AG04450 (cell line): ENCODE measurements around the gene OPCML. TPM values are rescaled to one million over a fixed set of nuclear protein-coding genes. Genes with fewer than 3 reads are reported as not detected.

Source experiments
- CTCF ChIA-PET: fragments of 300-600, 350-600 bp; formaldehyde crosslinking; extraction: SDS; loops from one replicate; lab custom pipeline; 2022; ENCODE audit warnings: antibody characterized with exemption, inconsistent platforms; lab: Charles Lee
- POLR2A ChIA-PET: fragments of 350-600 bp; formaldehyde crosslinking; extraction: SDS; loops from one replicate; lab custom pipeline; 2021; ENCODE audit warnings: antibody characterized with exemption, inconsistent platforms; lab: Yijun Ruan, JAX
- DNase-seq: peaks from one replicate; pipeline ENCODE4 v3.0.0-alpha.2; 2011; ENCODE audit warnings: low read depth, low spot score
- H3K27ac ChIP-seq: one replicate; pipeline ENCODE4 v1.5.1; 2012; ENCODE audit warnings: low read depth, low read length, control low read depth
- H3K27me3 ChIP-seq: one replicate; pipeline ENCODE4 v1.6.0; 2012; ENCODE audit warnings: low read length; ENCODE audit not compliant: control insufficient read depth, insufficient read depth
- H3K4me3 ChIP-seq: 2 replicates; pipeline ENCODE4 v1.5.1; 2011; ENCODE audit warnings: mild to moderate bottlenecking, low read depth, low read length, control low read depth
- H3K9me3 ChIP-seq: 2 replicates; pipeline ENCODE4 v1.5.1; 2012; ENCODE audit warnings: low read length; ENCODE audit not compliant: control insufficient read depth, insufficient read depth
- CTCF ChIP-seq: IDR thresholded peaks from 2 replicates; pipeline ENCODE4 v1.5.1; 2011; ENCODE audit warnings: low read depth, low read length, control low read depth, inconsistent platforms
- polyA plus RNA-seq: library from polyadenylated mRNA; depleted of rRNA; stranded (reverse); fragments of >200 nt; gene quantifications from 2 replicates; pipeline ENCODE4 v1.2.3, GENCODE V29; 2011

Gene OPCML
- polyA plus RNA-seq, 1 experiment: 1.1 TPM

- Histone ChIP-seq H3K9me3 (no peaks in the 10 kb centered on the region), H3K4me3 (no peak overlapping the region), H3K27ac (no peak overlapping the region), H3K27me3 (no peaks in the 10 kb centered on the region)
- no peak for TF ChIP-seq CTCF
- no peak for DNase-seq
- ChIA-PET POLR2A (no interaction called here), CTCF (no interaction called here)
These were observed 355.6 kb downstream of the OPCML start for GRCh38 chr11:133176748-133177147.

GRCh38 chr11:133175103-133175502 is 357.2 kb downstream of the OPCML start:
- TF ChIP-seq CTCF: no peak
- ChIA-PET CTCF (no interaction called here), POLR2A (no interaction called here)
- Histone ChIP-seq H3K27me3 (no peaks in the 10 kb centered on the region), H3K27ac (no peak overlapping the region), H3K4me3 (no peak overlapping the region), H3K9me3 (no peaks in the 10 kb centered on the region)
- DNase-seq: no peak

GRCh38 chr11:133173810-133174412 is 358.4 kb downstream of the OPCML start:
- Histone ChIP-seq H3K9me3 (no peaks in the 10 kb centered on the region), H3K4me3 (no peak overlapping the region), H3K27ac (no peak overlapping the region), H3K27me3 (no peaks in the 10 kb centered on the region)
- no peak for DNase-seq
- POLR2A ChIA-PET: no interaction called here
- TF ChIP-seq CTCF: no peak
- CTCF ChIA-PET: interaction anchor here (1.1 kb wide), 1 partner anchor 10 kb away, joined by 3 read pairs; no protein-coding TSS in a partner anchor

GRCh38 chr11:133172349-133172748 is 360.0 kb downstream of the OPCML start:
- H3K27ac ChIP-seq: no peak overlapping the region
- DNase-seq: no peak
- H3K27me3 ChIP-seq: no peaks in the 10 kb centered on the region
- H3K4me3 ChIP-seq: no peak overlapping the region
- no peaks in the 10 kb centered on the region for H3K9me3 ChIP-seq
- no peak for TF ChIP-seq CTCF
- ChIA-PET POLR2A (no interaction called here), CTCF (no interaction called here)

GRCh38 chr11:133171374-133171773 is 360.9 kb downstream of the OPCML start:
- Histone ChIP-seq H3K4me3 (no peak overlapping the region), H3K27me3 (no peaks in the 10 kb centered on the region), H3K27ac (no peak overlapping the region), H3K9me3 (no peaks in the 10 kb centered on the region)
- TF ChIP-seq CTCF: no peak
- POLR2A ChIA-PET: no interaction called here
- CTCF ChIA-PET: no interaction called here
- no peak for DNase-seq
